Glutamatergic neuron (in vitro differentiated cells): ENCODE measurements around the gene BABAM1. TPM values are rescaled to one million over a fixed set of nuclear protein-coding genes. Genes with fewer than 3 reads are reported as not detected.
A peak's percentile ranks its signal among the peaks of the same experiment; 100 is the strongest.

Experiments used
- DNase-seq: peaks from one replicate; pipeline ENCODE4 v3.0.0; 2022
- H3K27ac Mint-ChIP-seq: one replicate; pipeline ENCODE4 v1.8.0; 2020; ENCODE audit warnings: mild to moderate bottlenecking, mixed read lengths, inconsistent platforms; ENCODE audit not compliant: unreplicated experiment
- H3K27me3 Mint-ChIP-seq: one replicate; pipeline ENCODE4 v1.8.0; 2020; ENCODE audit warnings: mild to moderate bottlenecking, moderate library complexity, mixed read lengths, inconsistent platforms; ENCODE audit not compliant: unreplicated experiment
- H3K36me3 Mint-ChIP-seq: one replicate; pipeline ENCODE4 v1.8.0; 2020; ENCODE audit warnings: mild to moderate bottlenecking, mixed read lengths, inconsistent platforms; ENCODE audit not compliant: unreplicated experiment
- H3K4me1 Mint-ChIP-seq: one replicate; pipeline ENCODE4 v1.8.0; 2020; ENCODE audit warnings: mild to moderate bottlenecking, low read depth, mixed read lengths, inconsistent platforms; ENCODE audit not compliant: unreplicated experiment
- H3K4me3 Mint-ChIP-seq: one replicate; pipeline ENCODE4 v1.8.0; 2020; ENCODE audit warnings: mild to moderate bottlenecking, mixed read lengths, inconsistent platforms; ENCODE audit not compliant: unreplicated experiment
- H3K9me3 Mint-ChIP-seq: one replicate; pipeline ENCODE4 v1.8.0; 2020; ENCODE audit warnings: mild to moderate bottlenecking, moderate library complexity, mixed read lengths, inconsistent platforms; ENCODE audit not compliant: unreplicated experiment
- CTCF ChIP-seq: fragments of 200-600 bp; sonication (generic); IDR thresholded peaks from one replicate; pipeline ENCODE4 v1.5.0; 2021; ENCODE audit not compliant: partially characterized antibody, unreplicated experiment
- total RNA-seq: library from RNA; stranded (reverse); fragmentation: NEBNext Ultra II Directional; extraction: Animal tissue kit (Norgen Biotek cat#: 25700); gene quantifications from one replicate; pipeline ENCODE4 v1.2.1, GENCODE V29; 2021; ENCODE audit not compliant: unreplicated experiment

The BABAM1 gene
- total RNA-seq, 1 donor from 2014 or later: 85.7 TPM

- peaks cover 8% of the 10 kb centered on the region for H3K9me3 Mint-ChIP-seq
- no peak for TF ChIP-seq CTCF
- no peak for DNase-seq
- peaks cover 7% of the 10 kb centered on the region for H3K27me3 Mint-ChIP-seq
- peaks cover 13% of the 10 kb centered on the region for H3K4me1 Mint-ChIP-seq
- H3K27ac Mint-ChIP-seq: no peak overlapping the region
- H3K36me3 Mint-ChIP-seq: no peaks in the 10 kb centered on the region
- no peak overlapping the region for H3K4me3 Mint-ChIP-seq
Observed at GRCh38 chr19:17320435-17320834, 53.2 kb downstream of the BABAM1 start.

- Mint-ChIP-seq H3K4me3 (peak overlapping the region; percentile 67), H3K27me3 (peaks cover 7% of the 10 kb centered on the region), H3K4me1 (peaks cover 13% of the 10 kb centered on the region), H3K27ac (peak overlapping the region; percentile 96), H3K9me3 (peaks cover 8% of the 10 kb centered on the region), H3K36me3 (no peaks in the 10 kb centered on the region)
- DNase-seq: peak; percentile 75
- TF ChIP-seq CTCF: no peak
Observed at GRCh38 chr19:17321655-17322489, 54.6 kb downstream of the BABAM1 start.

GRCh38 chr19:17322854-17323253 is 55.6 kb downstream of the BABAM1 start:
- Mint-ChIP-seq H3K9me3 (peaks cover 10% of the 10 kb centered on the region), H3K27me3 (peaks cover 7% of the 10 kb centered on the region), H3K4me1 (peaks cover 16% of the 10 kb centered on the region), H3K27ac (peak overlapping the region; percentile 96), H3K4me3 (peak overlapping the region; percentile 67), H3K36me3 (no peaks in the 10 kb centered on the region)
- DNase-seq: no peak
- no peak for TF ChIP-seq CTCF

- H3K27me3 Mint-ChIP-seq: peaks cover 7% of the 10 kb centered on the region
- peaks cover 16% of the 10 kb centered on the region for H3K4me1 Mint-ChIP-seq
- H3K9me3 Mint-ChIP-seq: peaks cover 10% of the 10 kb centered on the region
- H3K4me3 Mint-ChIP-seq: peak overlapping the region; percentile 64
- no peak for DNase-seq
- peak overlapping the region; percentile 96 for H3K27ac Mint-ChIP-seq
- H3K36me3 Mint-ChIP-seq: no peaks in the 10 kb centered on the region
- TF ChIP-seq CTCF: no peak
Observed at GRCh38 chr19:17323300-17323963, 56.2 kb downstream of the BABAM1 start.

- DNase-seq: no peak
- Mint-ChIP-seq H3K4me3 (no peak overlapping the region), H3K4me1 (peaks cover 16% of the 10 kb centered on the region), H3K27me3 (peaks cover 7% of the 10 kb centered on the region), H3K27ac (no peak overlapping the region), H3K36me3 (no peaks in the 10 kb centered on the region), H3K9me3 (peaks cover 10% of the 10 kb centered on the region)
- no peak for TF ChIP-seq CTCF
Observed at GRCh38 chr19:17323964-17324332, 56.7 kb downstream of the BABAM1 start.
